ENCODE data around the gene CLGN. TPM values are rescaled to one million over a fixed set of nuclear protein-coding genes. Genes with fewer than 3 reads are reported as not detected.

Gene CLGN
- total RNA-seq, 1 experiment from 2014 or later = 2.9 TPM

- Histone ChIP-seq H2AFZ (ENCODE audit: low read length) (no peak overlapping the region), H2BK5ac (ENCODE audit: insufficient read length, low read length) (no peak overlapping the region), H2AK5ac (ENCODE audit: insufficient read length, low read length) (no peak overlapping the region), H3K79me1 (ENCODE audit: insufficient read depth, low read depth, low read length, poor library complexity, severe bottlenecking) (no peaks in the 10 kb centered on the region), H3K4me2 (ENCODE audit: insufficient read depth, insufficient read length, low read length) (no peak overlapping the region), H3K23ac (ENCODE audit: insufficient read length, low read depth, low read length) (no peak overlapping the region), H4K20me1 (ENCODE audit: control insufficient read depth, insufficient read depth, insufficient read length) (no peaks in the 10 kb centered on the region), H3K79me2 (ENCODE audit: insufficient read depth, low read length) (no peaks in the 10 kb centered on the region), H3K4me1 (ENCODE audit: insufficient read depth, low read length) (peaks cover 12% of the 10 kb centered on the region; the same call in 1 of the 2 replicates), H2BK12ac (ENCODE audit: insufficient read length, low read depth, low read length) (no peak overlapping the region), H3K56ac (ENCODE audit: insufficient read length, low read depth, low read length) (no peak overlapping the region), H4K91ac (ENCODE audit: insufficient read length, low read depth, low read length) (no peak overlapping the region), H4K8ac (replicated peaks; ENCODE audit: insufficient read length, low read depth, low read length) (no peak overlapping the region), H3K27me3 (ENCODE audit: insufficient read depth, low read length) (no peaks in the 10 kb centered on the region), H4K5ac (ENCODE audit: insufficient read length, low read depth, low read length) (no peak overlapping the region), H3K18ac (ENCODE audit: insufficient read length, low read depth, low read length) (no peak overlapping the region), H2BK120ac (ENCODE audit: low read depth, low read length, poor library complexity, severe bottlenecking) (no peak overlapping the region), H3K9me3 (ENCODE audit: control insufficient read depth, low read depth, low read length) (no peaks in the 10 kb centered on the region), H3K27ac (ENCODE audit: insufficient read length, low read depth, low read length) (no peak overlapping the region), H3K23me2 (ENCODE audit: insufficient read length, low read depth, low read length, poor library complexity, severe bottlenecking) (no peaks in the 10 kb centered on the region), H3K14ac (ENCODE audit: insufficient read depth, low read length) (no peak overlapping the region; the same call in 1 of the 2 replicates), H2BK20ac (ENCODE audit: low read depth, low read length, poor library complexity, severe bottlenecking) (no peak overlapping the region), H3K4ac (ENCODE audit: low read depth, low read length) (no peak overlapping the region), H2BK15ac (ENCODE audit: low read depth, low read length) (no peak overlapping the region), H3T11ph (ENCODE audit: low read length) (no peak overlapping the region), H3K9ac (ENCODE audit: extremely low read depth, insufficient read length, low read length) (no peak overlapping the region)
- no peak for DNase-seq
- peaks cover 31 to 35% of the 10 kb centered on the region in 2 experiments for H3K4me1 Mint-ChIP-seq
- no peak overlapping the region for H3K4me3 Mint-ChIP-seq
- TF ChIP-seq CTCF (conservative IDR thresholded peaks at IDR 0.05) = no peak
- H3K27ac Mint-ChIP-seq = no peak overlapping the region; a peak in 1 of 7 replicates
- no peaks in the 10 kb centered on the region for H3K9me3 Mint-ChIP-seq
- H3K36me3 Mint-ChIP-seq (ENCODE audit: insufficient read depth in 1 of 3, low read depth in 3 of 3) = no peaks in the 10 kb centered on the region
- H3K27me3 Mint-ChIP-seq (ENCODE audit: low read depth) = peaks cover 6% of the 10 kb centered on the region
- WGBS (ENCODE audit: extremely low coverage, insufficient read length, low lambda C conversion rate) = no CpG with 5 or more reads among the region's 9 CpGs
Observed at GRCh38 chr4:140344621-140345020, 82.8 kb downstream of the CLGN start.

Data from H9 (cell line).